Astrocyte of the hippocampus (primary cell): ENCODE measurements around the gene OTOF.

Source experiments
- DNase-seq: peaks from one replicate; pipeline ENCODE4 v3.0.0; 2011; ENCODE audit warnings: low read depth, low spot score

OTOF gene

GRCh38 chr2:26412091-26412673, 65.7 kb downstream of the OTOF start:
- DNase-seq = no peak

- no peak for DNase-seq
Measured at GRCh38 chr2:26411419-26411818, 66.5 kb downstream of the OTOF start.

DNA sequence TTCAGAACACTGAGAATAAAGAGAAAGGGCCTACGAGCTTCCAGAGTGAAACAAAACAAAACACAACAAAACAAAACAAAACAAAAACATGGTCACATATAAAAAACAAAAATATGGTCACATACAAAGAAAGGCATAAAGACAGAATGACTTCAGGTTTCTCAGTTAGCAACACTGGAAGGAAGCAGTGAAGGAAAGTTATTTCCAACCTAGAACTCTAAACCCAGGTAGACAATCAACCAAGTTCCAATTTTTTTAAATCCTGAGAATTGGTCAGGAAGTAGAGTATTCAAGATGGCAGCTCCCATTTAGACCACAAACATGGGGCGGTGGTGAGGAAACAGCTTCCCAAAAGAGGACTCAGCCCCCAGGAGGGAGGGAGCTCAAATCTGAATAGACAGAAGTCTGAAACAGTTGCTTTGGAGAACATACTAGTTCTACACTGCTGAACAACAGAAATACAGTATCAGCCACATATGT, 67.1 kb downstream of the OTOF start:
- DNase-seq = no peak

DNA sequence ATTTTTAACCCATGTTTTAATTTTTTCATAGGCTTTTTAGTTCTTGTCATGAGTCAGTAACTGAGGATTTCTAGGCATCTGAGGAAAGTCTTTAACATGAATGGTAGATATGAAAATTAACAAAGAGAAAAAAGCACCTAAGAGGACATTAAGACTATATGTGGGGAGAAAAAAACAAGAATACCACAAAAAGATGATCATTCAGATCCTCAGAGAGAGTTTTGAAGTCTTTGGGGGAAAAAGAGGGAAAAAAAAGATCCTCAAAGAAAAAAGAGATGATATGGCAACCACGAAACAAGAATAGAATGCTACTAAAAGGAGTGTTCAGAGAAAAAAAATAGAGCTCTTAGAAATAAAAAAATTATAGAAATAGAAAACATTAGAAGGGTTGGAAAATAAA, 68.1 kb downstream of the OTOF start:
- DNase-seq = no peak

DNA sequence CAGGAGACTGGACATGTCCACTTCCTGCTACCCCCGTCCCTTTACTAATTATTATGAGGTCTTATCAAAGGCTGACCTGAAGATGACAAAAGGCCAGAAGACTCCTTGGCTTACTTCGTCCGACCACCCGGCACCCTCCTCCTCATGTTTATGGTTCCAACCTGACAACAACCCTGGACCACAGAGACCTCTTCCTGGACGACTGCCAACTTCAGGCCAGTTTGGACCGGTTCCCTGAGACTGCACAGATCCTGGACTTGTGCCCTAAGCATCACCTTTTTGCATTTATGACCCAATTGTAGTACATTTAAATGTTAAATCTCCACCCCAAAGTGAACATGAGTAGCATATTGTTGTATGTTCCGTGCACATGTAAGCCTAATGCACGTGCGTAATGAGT, 70.4 kb downstream of the OTOF start:
- DNase-seq = no peak
